ENCODE measurements around the gene KLHL1.

The KLHL1 gene

DNA sequence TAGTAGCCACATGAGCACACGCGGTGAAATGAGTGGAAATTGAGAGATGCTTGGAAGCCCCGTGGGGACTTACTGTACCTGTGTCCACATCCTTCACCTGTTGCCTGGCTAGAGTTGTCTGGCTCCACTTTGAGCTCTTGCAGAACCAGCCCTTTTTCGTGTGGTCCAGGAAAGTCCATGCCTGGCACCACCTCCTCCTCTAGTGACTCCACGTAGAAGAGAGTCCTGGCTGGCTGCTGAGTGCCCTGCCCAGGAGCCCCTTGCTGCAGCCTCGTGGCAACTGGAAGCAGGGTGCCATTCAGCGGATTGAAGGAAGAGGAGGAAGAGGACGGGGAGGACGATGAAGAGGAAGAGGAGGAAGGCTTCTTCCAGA is 1.1 kb downstream of the KLHL1 start:
- no peak overlapping the region for H3K4me3 ChIP-seq (replicated peaks; ENCODE audit: low read depth, low read length)
- H3K27me3 ChIP-seq (replicated peaks; ENCODE audit: control insufficient read depth, insufficient read depth, low read length), result no peaks in the 10 kb centered on the region
- TF ChIP-seq, protein P1, sequence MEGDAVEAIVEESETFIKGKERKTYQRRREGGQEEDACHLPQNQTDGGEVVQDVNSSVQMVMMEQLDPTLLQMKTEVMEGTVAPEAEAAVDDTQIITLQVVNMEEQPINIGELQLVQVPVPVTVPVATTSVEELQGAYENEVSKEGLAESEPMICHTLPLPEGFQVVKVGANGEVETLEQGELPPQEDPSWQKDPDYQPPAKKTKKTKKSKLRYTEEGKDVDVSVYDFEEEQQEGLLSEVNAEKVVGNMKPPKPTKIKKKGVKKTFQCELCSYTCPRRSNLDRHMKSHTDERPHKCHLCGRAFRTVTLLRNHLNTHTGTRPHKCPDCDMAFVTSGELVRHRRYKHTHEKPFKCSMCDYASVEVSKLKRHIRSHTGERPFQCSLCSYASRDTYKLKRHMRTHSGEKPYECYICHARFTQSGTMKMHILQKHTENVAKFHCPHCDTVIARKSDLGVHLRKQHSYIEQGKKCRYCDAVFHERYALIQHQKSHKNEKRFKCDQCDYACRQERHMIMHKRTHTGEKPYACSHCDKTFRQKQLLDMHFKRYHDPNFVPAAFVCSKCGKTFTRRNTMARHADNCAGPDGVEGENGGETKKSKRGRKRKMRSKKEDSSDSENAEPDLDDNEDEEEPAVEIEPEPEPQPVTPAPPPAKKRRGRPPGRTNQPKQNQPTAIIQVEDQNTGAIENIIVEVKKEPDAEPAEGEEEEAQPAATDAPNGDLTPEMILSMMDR (IDR thresholded peaks at IDR 0.05; ENCODE audit: insufficient read depth, low read length, poor library complexity, severe bottlenecking), result no peak
- no peak for DNase-seq (ENCODE audit: extremely low read depth, insufficient read length)
- no peaks in the 10 kb centered on the region for H3K36me3 ChIP-seq (ENCODE audit: control insufficient read depth, insufficient read depth, low read length)

DNA sequence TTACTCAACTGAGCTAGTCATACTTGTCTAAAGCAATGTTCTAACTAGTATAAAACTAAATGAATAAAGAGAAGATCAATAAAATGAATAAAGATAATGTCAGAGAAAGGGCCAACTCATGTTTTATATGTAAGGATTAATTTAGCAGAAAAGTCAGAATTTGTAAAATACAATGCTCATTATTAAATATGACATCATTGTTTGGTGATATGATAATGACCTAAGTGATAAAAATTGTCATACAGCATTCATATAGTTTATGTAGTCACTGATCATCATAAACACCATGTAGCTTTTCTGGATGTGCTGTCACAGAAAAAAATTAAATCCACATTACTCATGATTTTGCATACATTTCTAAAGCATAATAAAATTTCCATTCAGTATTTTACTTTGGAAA is 3.8 kb downstream of the KLHL1 start:
- TF ChIP-seq, protein P1 (IDR thresholded peaks at IDR 0.05; ENCODE audit: insufficient read depth, low read length, poor library complexity, severe bottlenecking), result no peak

DNA sequence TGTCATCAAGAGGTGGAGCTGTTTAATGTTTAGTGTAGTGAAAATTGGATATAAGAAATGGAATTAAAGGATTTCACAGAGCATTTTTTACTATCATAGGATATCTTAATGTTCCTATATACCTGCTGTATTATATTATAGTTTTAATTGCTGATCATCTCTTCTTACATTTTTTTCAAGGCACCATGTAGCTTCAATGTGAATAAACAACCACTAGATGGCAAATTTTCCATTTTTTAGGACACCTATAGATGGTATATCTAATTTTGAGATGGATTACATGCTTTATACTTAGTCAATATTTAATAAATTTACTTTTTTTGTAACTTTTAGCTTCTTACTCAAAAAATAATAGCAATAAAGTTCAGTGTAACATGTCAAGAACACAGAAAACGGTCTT is 9.6 kb downstream of the KLHL1 start:
- no peaks in the 10 kb centered on the region for H3K36me3 ChIP-seq (ENCODE audit: control insufficient read depth, insufficient read depth, low read length)
- no peak overlapping the region for H3K4me3 ChIP-seq (replicated peaks; ENCODE audit: low read depth, low read length)
- DNase-seq (ENCODE audit: extremely low read depth, insufficient read length), result no peak
- H3K27me3 ChIP-seq (replicated peaks; ENCODE audit: control insufficient read depth, insufficient read depth, low read length), result no peaks in the 10 kb centered on the region
- TF ChIP-seq, protein P1 (IDR thresholded peaks at IDR 0.05; ENCODE audit: insufficient read depth, low read length, poor library complexity, severe bottlenecking), result no peak

More for the DNA sequence above, 3.8 kb downstream of the KLHL1 start:
- Histone ChIP-seq H3K4me3 (replicated peaks; ENCODE audit: low read depth, low read length) (no peak overlapping the region), H3K27me3 (replicated peaks; ENCODE audit: control insufficient read depth, insufficient read depth, low read length) (no peaks in the 10 kb centered on the region), H3K36me3 (ENCODE audit: control insufficient read depth, insufficient read depth, low read length) (no peaks in the 10 kb centered on the region)
- no peak for DNase-seq (ENCODE audit: extremely low read depth, insufficient read length)

DNA sequence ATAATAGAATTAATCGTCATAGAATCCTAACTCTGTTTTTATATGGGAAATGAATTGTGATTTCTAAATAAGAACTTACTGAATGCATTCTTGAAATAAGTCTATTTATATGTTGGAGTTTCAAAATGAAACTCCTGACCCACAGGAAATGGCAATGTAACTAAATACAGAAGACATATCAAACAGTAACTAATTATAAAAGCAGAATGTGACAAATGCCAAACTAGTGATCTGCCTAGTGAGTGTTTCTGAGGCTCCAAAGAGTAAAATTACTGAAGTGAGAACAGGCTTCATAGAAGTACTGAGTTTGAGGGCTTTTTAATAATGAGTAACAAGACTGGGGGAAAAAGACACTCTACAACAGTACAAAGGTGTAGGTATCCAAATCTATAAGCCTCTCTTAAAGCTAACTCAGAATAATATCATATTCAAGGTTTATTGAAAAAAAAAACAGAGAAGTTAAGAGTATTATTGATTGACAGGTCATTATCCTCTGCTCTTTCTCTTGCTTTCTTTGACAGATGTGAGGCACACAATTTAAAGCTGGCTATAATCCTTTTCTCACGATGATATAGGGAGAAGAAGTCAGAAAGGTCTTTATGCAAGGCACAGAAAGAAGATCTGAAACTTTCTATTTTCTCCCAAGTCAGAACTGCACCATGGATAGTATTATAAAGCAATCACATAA is 18.1 kb downstream of the KLHL1 start:
- H3K36me3 ChIP-seq (ENCODE audit: control insufficient read depth, insufficient read depth, low read length), result no peaks in the 10 kb centered on the region
- TF ChIP-seq, protein P1 (IDR thresholded peaks at IDR 0.05; ENCODE audit: insufficient read depth, low read length, poor library complexity, severe bottlenecking), result no peak
- no peak for DNase-seq (ENCODE audit: extremely low read depth, insufficient read length)
- no peak overlapping the region for H3K4me3 ChIP-seq (replicated peaks; ENCODE audit: low read depth, low read length)
- H3K27me3 ChIP-seq (replicated peaks; ENCODE audit: control insufficient read depth, insufficient read depth, low read length), result no peaks in the 10 kb centered on the region

DNA sequence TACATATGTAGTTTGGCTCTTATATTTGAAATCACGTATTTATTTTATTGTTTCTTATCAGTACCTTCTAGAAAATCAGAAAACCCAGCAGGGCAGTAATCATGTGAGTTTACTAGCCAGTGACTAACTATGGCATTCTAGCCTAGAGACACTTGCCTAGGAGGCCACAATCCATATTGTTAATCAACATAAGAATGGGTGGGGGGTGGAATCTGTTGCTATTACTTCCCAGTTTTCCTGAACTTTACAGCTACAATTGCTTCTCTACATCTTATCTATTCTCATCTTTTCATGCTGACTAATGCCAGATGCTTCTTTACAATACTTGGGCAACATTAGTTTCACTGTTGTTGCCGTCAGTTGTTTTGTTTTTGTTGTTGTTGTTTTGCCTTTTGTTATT is 19.3 kb downstream of the KLHL1 start:
- no peaks in the 10 kb centered on the region for H3K36me3 ChIP-seq (ENCODE audit: control insufficient read depth, insufficient read depth, low read length)
- no peak for DNase-seq (ENCODE audit: extremely low read depth, insufficient read length)
- no peaks in the 10 kb centered on the region for H3K27me3 ChIP-seq (replicated peaks; ENCODE audit: control insufficient read depth, insufficient read depth, low read length)
- TF ChIP-seq, protein P1 (IDR thresholded peaks at IDR 0.05; ENCODE audit: insufficient read depth, low read length, poor library complexity, severe bottlenecking), result no peak
- H3K4me3 ChIP-seq (replicated peaks; ENCODE audit: low read depth, low read length), result no peak overlapping the region

DNA sequence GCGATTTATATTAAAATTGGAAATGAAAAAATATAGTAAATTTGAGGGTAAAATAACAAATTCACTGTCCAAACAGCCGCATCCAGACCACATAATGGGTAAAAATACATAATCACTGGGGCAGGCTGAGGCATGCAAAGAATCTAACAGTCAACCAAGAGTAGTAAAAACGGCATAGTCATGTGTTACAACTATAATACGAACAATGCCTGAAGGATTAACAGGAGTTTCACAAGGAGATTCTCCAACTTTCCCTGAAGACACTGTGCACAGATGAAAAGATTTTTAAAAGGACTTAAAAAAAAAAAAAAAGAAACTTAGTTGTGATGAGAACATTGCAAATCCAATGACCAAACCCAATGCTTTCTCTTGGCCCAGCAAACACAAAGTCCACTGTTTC is 21.0 kb downstream of the KLHL1 start:
- Histone ChIP-seq H3K27me3 (replicated peaks; ENCODE audit: control insufficient read depth, insufficient read depth, low read length) (no peaks in the 10 kb centered on the region), H3K36me3 (ENCODE audit: control insufficient read depth, insufficient read depth, low read length) (no peaks in the 10 kb centered on the region), H3K4me3 (replicated peaks; ENCODE audit: low read depth, low read length) (no peak overlapping the region)
- TF ChIP-seq, protein P1 (IDR thresholded peaks at IDR 0.05; ENCODE audit: insufficient read depth, low read length, poor library complexity, severe bottlenecking), result no peak
- no peak for DNase-seq (ENCODE audit: extremely low read depth, insufficient read length)

Measured in GM06990 (cell line).